Measurements from ENCODE around the gene TRIM36.

TRIM36 gene

GRCh38 chr5:115166744-115167393 is 2.8 kb downstream of the TRIM36 start:
- no peak for DNase-seq

DNA sequence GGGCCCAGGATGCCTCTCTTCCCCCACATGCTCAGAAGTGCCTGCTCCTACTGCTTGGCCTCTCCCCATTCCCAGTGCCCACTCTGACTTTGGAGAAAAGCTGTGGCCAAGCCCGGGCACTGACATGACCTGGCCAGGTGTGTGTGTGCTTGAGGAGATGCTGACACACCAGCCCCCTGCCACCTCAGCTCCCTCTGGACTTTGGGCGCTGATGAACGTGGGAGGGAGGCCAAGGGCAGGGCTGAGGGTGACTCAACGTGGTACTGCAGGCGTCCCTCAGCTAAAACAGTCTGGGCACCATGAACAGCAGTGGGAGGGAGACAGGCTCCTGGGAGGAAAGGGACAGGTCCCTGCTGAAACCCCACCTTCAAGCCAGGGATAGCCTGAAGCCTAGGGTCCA is 3.9 kb downstream of the TRIM36 start:
- no peak for DNase-seq

- DNase-seq: no peak
Observed at GRCh38 chr5:115160975-115161475, 8.7 kb downstream of the TRIM36 start.

DNA sequence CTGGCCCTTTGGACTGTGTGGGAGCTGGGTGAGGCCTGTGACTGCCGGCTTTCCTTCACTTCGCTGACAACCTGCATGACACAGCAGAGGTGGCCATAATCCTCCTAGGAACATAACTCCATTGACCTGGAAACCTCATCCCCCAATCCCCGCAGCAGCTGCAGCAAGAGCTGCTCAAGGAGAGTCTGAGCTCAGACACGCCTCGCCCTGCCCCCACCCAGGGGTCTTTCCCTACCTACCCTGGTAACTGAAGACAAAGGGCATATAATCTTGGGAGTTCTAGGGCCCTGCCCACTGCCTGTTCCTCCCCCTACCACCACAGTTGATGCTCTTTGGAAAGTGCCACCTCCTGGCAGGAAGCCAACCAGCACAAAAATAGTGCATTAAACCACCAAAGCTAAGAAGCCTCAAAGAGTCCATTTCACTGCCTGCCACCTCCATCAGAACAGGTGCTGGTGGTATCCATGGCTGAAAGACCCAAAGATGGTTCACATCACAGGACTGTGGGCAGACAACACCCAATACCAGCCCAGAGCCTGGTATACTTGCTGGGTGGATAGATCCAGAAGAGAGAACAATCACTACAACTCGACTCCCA is 18.4 kb downstream of the TRIM36 start:
- DNase-seq: no peak

DNA sequence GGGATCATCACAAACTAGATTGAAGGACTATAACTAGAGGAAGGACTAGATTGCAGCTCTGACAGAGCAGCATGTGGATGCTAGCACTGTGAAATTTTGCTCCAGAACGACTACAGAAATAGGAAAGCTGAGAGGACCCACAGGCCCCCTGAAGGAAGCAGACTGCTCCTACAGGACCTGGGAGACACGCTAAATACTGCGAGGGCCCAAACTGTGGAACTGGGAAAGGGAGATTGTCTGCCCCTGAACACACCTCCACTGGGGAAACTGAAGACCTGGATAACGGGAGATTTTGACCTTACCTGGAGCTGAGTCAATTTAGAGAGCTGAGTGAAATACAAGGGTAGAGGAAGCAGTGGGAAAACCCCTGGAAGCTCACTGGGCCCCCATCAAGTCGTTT is 19.2 kb downstream of the TRIM36 start:
- DNase-seq: no peak

- DNase-seq: no peak
Observed at GRCh38 chr5:115147052-115147451, 22.7 kb downstream of the TRIM36 start.

DNA sequence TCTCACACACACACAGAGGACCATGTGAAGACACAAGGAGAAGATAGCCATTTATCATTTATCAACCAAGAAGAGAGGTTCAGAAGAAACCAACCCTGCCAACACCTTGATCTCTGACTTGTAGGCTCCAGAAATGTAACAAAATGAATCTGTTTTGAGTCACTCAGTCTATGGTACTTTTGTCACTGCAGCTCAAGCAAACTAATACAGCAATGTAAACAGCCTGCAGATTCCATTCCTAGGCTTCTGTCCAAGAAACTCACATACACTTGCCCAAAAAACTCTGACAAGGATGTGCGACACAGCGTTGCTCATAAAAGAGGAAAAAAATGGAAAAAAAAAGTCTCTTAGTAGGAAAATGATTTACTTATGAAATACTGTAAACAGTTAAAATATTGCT is 33.4 kb downstream of the TRIM36 start:
- no peak for DNase-seq

DNA sequence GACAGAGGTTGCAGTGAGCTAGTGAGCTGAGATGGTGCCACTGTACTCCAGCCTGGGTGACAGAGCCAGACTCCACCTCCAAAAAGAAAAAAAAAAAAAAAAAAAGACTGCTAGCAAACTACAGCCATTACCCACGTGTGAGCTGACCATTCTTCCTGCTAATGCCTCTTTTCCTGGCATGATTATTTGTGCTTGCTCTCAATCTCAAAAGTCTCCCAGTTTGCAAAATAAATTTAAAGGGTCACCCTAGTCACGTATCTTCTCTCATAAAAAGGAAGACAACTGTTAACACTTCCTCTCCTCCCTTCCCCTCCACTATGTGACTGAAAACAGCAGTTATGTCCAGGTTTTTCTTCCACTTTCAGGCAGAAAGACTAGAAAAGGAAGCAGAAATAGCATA is 37.2 kb downstream of the TRIM36 start:
- DNase-seq: no peak

GRCh38 chr5:115126303-115126702 is 43.4 kb downstream of the TRIM36 start:
- no peak for DNase-seq

GRCh38 chr5:115124741-115125140 is 45.0 kb downstream of the TRIM36 start:
- no peak for DNase-seq

GRCh38 chr5:115116001-115116400 is 53.7 kb downstream of the TRIM36 start:
- no peak for DNase-seq

GRCh38 chr5:115109840-115110239 is 59.9 kb downstream of the TRIM36 start:
- DNase-seq: no peak

- no peak for DNase-seq
Observed at GRCh38 chr5:115109356-115109755, 60.4 kb downstream of the TRIM36 start.

DNA sequence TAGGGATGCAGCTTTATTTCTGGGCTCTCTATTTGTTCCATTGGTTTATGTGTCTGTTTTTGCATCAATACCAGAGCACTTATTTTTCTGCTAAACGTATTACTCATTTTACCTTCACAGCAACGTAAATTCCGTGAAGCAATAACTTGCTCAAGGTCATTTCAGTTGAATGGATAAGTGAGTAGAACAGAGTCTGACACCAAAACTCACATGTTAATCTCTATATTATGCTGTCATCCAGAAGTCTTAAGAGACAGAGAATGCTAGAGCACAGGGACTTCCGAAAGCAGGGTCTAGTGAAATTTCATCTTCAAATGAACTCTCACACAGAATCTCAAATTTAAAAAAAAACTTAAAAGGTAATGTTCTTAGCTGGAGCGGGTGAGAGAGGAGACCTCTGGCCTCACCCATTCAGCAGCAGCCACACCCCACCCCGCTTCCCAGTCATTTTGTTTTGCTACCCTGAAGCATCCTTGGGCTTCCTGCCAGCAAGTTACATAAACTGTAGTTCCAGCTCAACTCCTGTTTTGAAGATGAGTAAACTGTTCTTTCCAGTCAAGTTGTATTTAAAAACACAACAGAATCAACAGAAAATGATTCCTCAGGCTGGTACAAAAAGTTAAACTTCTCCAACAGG is 69.3 kb downstream of the TRIM36 start:
- DNase-seq: no peak

DNA sequence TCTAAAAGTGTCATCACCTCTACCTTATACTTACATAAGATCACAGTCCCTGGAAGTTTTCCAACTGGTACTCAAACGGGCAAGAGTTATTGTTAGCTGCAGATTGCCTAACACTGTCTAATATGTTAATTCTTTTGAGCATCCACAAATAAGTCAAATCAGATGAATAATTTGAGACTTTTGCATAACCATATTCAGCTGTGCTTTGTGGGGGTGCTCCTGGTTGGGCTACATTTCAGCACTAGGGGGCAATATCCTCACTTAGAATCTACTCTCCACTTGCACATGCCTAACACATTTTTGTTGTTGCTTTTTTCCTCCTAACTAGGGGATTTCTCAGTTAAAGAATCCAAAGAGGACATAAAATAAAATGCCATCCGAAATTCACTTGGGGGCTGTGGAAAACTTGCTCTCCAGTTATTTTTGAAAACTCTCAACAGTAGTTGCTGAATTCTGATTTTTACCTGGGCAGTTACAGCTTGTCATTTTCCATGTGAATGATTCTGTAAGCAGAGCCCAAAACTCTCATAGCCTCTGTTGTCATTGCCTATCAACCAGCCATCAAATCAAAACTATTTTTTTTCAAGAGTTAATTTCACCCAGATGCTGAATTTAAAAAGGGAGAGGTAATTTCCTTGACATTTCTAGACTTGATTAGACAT is 71.5 kb downstream of the TRIM36 start:
- DNase-seq: peak; percentile 50

GRCh38 chr5:115097236-115097635 is 72.5 kb downstream of the TRIM36 start:
- no peak for DNase-seq

GRCh38 chr5:115096034-115096769 is 73.5 kb downstream of the TRIM36 start:
- DNase-seq: no peak

DNA sequence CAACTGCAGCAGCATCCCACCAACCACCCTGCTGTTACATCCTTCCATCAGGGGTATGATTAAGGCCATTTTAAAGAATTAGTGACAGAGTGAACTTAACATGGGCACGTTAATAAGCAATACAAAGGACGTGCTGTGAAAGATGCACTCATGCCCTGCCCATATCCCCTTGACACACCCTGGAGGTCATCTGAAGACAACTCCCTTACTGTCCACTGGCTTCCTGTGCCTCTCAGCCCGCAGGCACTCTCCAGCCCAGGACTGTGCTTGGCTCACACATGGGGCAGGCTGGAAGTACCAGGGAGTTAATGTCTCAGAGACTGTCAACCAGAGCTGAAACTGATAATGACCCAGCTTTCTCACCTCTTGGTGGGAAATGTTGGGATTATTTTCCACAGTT is 81.8 kb downstream of the TRIM36 start:
- no peak for DNase-seq

DNA sequence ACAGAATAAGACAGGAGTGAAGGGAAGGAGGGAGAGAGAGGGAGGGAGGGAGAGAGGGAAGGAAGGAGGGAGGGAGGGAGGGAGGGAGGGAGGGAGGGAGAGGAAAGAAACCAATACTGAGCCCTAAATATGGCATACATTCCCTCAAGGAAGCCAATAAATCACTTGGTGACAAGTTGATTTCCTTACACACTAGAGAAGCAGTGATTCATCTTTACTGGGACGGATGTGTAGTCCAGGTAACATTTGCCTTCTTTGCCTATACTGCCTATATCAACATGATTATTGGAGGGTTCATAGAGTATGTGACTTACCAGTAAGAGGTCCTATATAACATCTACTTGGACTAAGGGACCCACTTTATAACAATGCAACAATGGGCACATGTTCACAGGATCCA is 83.2 kb downstream of the TRIM36 start:
- DNase-seq: no peak

- DNase-seq: no peak
Observed at GRCh38 chr5:115084246-115084793, 85.4 kb downstream of the TRIM36 start.

DNA sequence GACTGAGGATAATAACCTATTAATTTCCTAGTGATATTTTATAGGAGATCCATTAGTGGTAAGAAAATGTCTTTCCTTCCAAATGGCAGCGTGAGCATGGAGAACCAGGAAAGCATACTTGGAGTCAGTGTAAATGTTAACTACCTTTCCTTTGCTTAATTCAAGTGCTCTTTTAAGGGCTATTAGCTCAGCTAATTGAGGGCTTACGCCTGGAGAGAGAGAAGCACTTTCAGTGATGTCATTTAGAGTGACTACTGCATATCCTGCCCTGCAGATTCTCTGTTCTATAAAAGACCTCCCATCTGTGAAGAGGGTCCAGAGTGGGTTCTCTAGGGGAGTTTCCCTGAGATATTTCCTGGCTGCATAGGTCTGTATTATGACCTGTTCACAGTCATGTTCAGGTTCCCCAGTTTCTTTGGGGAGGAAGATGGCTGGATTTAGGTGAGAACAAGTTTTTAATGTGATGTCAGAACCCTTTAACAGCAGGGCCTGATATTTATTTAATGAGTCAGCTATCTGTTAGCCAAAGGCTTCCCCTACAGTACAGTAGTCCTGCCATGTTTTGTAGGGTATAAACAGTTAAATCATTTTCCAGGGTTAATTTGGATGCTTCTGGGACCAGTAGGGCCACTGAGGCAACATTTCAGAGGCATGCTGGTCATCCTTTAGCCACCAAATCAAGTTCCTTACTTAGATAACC is 89.6 kb downstream of the TRIM36 start:
- DNase-seq: no peak
